Kidney epithelial cell (primary cell): ENCODE measurements around the gene SIAH1. TPM values are rescaled to one million over a fixed set of nuclear protein-coding genes. Genes with fewer than 3 reads are reported as not detected.

Experiments
- DNase-seq: peaks from one replicate; pipeline ENCODE4 v3.0.0-alpha.2; 2010; ENCODE audit warnings: low read depth
- H3K27me3 ChIP-seq: 2 replicates; pipeline ENCODE4 v1.6.0; 2011; ENCODE audit warnings: low read length; ENCODE audit not compliant: control insufficient read depth, insufficient read depth
- H3K36me3 ChIP-seq: 2 replicates; pipeline ENCODE4 v1.5.1; 2011; ENCODE audit warnings: low read length; ENCODE audit not compliant: control insufficient read depth, insufficient read depth
- H3K4me3 ChIP-seq: 2 replicates; pipeline ENCODE4 v1.5.1; 2011; ENCODE audit warnings: low read depth, mild to moderate bottlenecking, control low read depth, low read length
- total RNA-seq: library from RNA; depleted of rRNA; stranded (reverse); fragments of >200 nt; gene quantifications from 2 replicates; pipeline ENCODE4 v1.2.3, GENCODE V29; 2015
- TF ChIP-seq, protein P1 (sequence below): IDR thresholded peaks from 2 replicates; pipeline ENCODE4 v1.5.1; 2011; ENCODE audit warnings: mild to moderate bottlenecking, moderate library complexity, low read length, control low read depth, inconsistent platforms; ENCODE audit not compliant: insufficient read depth, poor library complexity, severe bottlenecking

SIAH1 gene, protein sequence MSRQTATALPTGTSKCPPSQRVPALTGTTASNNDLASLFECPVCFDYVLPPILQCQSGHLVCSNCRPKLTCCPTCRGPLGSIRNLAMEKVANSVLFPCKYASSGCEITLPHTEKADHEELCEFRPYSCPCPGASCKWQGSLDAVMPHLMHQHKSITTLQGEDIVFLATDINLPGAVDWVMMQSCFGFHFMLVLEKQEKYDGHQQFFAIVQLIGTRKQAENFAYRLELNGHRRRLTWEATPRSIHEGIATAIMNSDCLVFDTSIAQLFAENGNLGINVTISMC
- 30.3 and 31.0 TPM in 2 replicates for total RNA-seq

DNA sequence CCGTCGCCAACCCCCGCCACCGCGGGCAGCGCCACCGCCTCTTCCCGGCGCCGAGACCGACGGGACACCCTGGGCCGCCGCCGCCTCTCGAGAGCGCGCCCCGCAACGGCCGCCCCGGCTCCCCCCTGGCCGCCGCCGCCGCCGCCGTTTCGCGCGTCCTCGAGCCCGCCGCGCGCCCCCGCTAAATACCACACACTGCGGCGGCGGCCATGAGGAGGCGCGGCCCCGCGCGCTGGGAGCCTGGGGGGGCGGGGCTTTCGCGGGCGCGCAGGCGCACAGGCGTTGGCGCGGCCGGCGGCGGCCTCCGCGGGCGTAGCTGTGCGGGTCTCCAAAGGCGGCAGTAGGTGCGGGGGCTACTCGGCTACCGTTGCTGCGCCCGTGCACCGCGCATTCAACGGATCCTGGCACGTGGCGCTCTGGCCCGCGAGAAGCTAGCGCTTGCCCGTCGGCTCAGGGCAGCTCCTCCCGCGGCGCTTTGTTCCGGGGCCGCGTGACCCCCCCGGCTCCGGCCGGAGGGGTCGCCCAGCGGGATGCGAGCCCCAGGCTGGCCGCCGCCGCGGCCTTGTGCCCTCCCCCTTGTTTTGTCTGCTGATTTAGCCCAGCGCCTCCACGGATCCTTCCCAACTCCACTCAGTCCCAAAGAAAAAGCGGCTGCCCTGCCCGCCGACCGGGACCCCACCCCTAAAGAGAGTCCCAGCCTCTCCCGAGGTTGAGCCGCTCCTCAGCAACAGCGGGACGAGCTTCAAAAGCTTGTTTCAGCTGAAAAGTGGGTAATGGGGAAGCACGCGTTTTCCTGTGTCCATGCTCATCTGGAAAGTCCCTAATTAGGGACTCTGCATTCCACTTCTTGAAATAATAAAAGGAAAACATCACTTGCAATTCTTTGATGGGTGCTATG lies at the start of gene SIAH1:
Gene SIAH1, minus strand, starts transcription at position 161 of the 898 bp plus-strand sequence. CDS start 22,985 bp downstream, outside the sequence.
- no peaks in the 10 kb centered on the region for H3K27me3 ChIP-seq
- no peaks in the 10 kb centered on the region for H3K36me3 ChIP-seq
- peak within 1 kb of the TSS; percentile 69 for H3K4me3 ChIP-seq
- TF ChIP-seq, protein P1, sequence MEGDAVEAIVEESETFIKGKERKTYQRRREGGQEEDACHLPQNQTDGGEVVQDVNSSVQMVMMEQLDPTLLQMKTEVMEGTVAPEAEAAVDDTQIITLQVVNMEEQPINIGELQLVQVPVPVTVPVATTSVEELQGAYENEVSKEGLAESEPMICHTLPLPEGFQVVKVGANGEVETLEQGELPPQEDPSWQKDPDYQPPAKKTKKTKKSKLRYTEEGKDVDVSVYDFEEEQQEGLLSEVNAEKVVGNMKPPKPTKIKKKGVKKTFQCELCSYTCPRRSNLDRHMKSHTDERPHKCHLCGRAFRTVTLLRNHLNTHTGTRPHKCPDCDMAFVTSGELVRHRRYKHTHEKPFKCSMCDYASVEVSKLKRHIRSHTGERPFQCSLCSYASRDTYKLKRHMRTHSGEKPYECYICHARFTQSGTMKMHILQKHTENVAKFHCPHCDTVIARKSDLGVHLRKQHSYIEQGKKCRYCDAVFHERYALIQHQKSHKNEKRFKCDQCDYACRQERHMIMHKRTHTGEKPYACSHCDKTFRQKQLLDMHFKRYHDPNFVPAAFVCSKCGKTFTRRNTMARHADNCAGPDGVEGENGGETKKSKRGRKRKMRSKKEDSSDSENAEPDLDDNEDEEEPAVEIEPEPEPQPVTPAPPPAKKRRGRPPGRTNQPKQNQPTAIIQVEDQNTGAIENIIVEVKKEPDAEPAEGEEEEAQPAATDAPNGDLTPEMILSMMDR: no peak
- DNase-seq: no peak

DNA sequence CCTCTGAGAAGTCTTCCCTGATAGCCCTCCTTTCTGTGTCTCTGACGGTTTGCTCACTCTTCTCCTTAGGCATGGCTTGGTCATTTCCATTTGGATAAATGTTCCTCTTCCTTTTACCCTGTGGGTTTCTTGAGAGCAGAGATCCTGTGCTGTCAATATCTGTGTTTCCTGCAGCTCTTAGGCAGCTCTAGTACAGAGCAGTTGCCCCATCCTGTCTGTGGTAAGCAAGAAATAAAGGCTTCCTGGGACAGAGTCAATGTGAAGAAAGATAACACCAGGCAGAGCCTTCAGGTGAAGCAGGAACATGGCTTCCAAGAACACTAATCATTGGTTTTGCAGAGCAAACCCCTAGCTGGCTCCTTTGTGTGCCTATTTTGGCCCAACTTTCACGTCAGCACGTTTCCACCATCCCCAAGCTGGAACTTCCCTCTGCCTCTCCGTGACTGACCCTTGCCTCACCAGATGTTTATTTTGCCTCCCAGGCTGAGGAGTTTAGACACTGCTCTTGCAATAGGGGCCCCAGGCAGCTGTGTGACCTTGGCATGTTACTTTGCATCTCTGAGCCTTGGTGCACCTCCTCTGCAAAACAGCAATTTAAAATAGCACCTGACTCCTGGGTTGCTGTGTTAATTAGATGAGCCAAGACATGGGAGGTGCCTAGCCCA lies 49.6 kb upstream of the SIAH1 start:
- no peak for DNase-seq

DNA sequence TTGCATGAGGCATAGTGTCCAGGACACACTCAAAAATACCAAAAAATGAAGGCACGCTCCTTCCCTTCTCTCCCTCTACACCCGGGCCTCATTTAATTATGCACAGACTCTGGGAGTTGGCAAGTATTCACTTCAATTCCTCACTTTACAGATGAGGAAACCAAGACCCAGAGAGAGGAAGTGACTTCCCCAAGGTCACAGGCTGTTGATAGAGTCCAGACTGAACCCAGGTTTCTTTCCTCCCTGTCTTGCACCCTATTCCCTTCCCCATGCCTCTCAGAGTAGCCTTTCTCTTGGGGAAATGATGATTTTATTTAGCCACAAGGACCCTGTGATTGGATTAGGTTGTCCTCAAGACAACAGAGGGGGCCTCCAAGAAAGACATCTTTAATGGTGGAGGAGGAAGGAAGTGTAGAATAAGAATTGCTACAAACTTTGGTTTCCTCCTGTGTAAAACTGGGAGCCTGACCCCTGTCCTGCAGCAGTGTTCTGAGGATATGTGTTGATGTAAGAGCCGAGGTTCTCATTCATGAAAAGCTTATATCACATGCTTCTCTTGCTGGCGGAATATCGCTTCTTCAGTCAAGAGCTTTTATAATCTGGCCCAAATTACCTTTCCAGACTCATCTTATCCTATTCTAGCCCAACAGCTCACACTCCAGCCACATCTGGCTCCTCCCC lies 48.8 kb upstream of the SIAH1 start:
- H3K4me3 ChIP-seq: no peak overlapping the region
- TF ChIP-seq, protein P1: no peak
- no peaks in the 10 kb centered on the region for H3K36me3 ChIP-seq
- no peak for DNase-seq
- H3K27me3 ChIP-seq: no peaks in the 10 kb centered on the region

More for the DNA sequence above, 49.6 kb upstream of the SIAH1 start:
- Histone ChIP-seq H3K27me3 (no peaks in the 10 kb centered on the region), H3K4me3 (no peak overlapping the region), H3K36me3 (no peaks in the 10 kb centered on the region)
- TF ChIP-seq, protein P1: no peak

DNA sequence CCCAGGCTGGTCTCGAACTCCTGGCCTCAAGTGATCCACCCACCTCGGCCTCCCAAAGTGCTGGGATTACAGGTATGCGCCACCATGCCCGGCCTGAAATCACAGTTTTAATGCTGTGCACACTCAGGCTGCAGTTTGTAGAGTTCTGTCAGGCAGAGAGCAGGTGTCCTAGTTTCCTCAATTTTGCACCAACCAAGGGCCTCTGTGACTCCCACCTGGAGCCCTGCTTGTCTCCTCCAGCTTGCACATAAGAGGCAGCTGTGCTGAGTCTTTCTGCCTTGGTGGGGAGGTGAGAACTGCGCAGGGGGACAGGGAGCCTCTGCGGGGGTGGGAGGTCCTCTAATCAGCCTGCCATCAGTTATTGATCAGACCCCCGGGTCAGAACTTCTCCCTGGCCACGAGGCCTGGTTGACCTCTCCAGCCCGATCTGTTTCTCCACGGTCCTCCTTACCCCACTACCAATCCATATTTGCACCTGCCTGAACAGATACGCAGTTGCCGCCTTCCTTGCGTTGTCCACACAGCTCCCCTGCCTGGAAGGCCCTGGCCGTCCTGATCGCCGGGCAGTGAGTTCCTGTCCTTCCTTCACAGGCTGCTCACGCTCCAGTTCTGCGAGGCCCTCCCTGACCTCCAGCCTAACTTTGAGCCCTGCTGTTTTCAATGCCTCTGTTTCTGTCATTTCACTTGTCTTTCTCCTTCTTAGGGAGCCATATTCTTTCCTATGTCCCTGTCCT lies 48.1 kb upstream of the SIAH1 start:
- Histone ChIP-seq H3K36me3 (no peaks in the 10 kb centered on the region), H3K27me3 (no peaks in the 10 kb centered on the region), H3K4me3 (no peak overlapping the region)
- TF ChIP-seq, protein P1: no peak
- no peak for DNase-seq

DNA sequence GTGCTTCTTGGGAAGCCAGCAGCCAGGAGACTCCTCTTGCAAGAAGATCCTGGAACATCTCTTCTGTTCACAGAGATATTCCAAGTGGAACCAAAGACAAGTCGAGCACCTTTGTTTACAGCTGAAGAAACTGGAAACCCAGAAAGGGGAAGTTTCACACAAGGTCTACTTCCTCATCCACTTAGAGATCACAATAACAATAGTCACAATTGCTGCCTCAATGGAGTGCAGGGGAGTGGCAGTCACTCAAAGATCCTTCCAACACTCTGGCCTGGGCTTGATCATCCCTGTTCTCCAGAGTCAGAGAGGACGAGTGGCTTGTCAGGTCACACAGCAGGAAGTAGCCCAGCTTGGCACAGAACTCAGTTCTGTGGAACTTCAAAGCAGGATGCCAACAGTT lies 46.9 kb upstream of the SIAH1 start:
- H3K4me3 ChIP-seq: no peak overlapping the region
- no peak for DNase-seq
- TF ChIP-seq, protein P1: no peak
- no peaks in the 10 kb centered on the region for H3K36me3 ChIP-seq
- no peaks in the 10 kb centered on the region for H3K27me3 ChIP-seq
